Epithelial cell of umbilical artery (primary cell): ENCODE data around the gene GLYATL2. TPM values are rescaled to one million over a fixed set of nuclear protein-coding genes. Genes with fewer than 3 reads are reported as not detected.

Experiments
- total RNA-seq: library from RNA; depleted of rRNA; stranded (reverse); fragments of >200 nt; gene quantifications from 2 replicates; pipeline ENCODE4 v1.2.3, GENCODE V29; 2014

GLYATL2 gene, protein sequence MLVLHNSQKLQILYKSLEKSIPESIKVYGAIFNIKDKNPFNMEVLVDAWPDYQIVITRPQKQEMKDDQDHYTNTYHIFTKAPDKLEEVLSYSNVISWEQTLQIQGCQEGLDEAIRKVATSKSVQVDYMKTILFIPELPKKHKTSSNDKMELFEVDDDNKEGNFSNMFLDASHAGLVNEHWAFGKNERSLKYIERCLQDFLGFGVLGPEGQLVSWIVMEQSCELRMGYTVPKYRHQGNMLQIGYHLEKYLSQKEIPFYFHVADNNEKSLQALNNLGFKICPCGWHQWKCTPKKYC
- 0.61 TPM in 1 of 2 replicates, not detected in the other for total RNA-seq

GRCh38 chr11:58844361-58845005 lies at the start of gene GLYATL2:
GLYATL2 (minus strand) TSS chr11:58844704; CDS start chr11:58839612, 5,092 bp downstream.

Other genes starting within 250 kb of the GLYATL2 start
- 0.97 and 1.8 TPM in 2 replicates for gene CNTF, start 222.0 kb downstream of the GLYATL2 start, total RNA-seq
- gene GLYAT, start 112.8 kb downstream of the GLYATL2 start, total RNA-seq: not detected in 2 replicates
- not detected in 2 replicates for gene GLYATL1, start 94.8 kb upstream of the GLYATL2 start, total RNA-seq
- not detected in 2 replicates for gene GLYATL1B, start 241.6 kb upstream of the GLYATL2 start, total RNA-seq